SK-N-SH (cell line): Measurements from ENCODE around the gene VAMP2. TPM values are rescaled to one million over a fixed set of nuclear protein-coding genes. Genes with fewer than 3 reads are reported as not detected.
A peak's percentile ranks its signal among the peaks of the same experiment; 100 is the strongest.

ENCODE experiments used
- CTCF ChIA-PET: fragments of 300-600, 350-600 bp; formaldehyde crosslinking; extraction: SDS; loops from one replicate; lab custom pipeline; 2021; lab: Yijun Ruan, JAX
- POLR2A ChIA-PET: fragments of 350-600 bp; sonication (Branson Sonifier 250); formaldehyde crosslinking; extraction: SDS; loops from one replicate; lab custom pipeline; 2020; ENCODE audit warnings: antibody characterized with exemption, inconsistent platforms; lab: Yijun Ruan, JAX
- DNase-seq: peaks from one replicate; pipeline ENCODE4 v3.0.0; 2012
- H2AFZ ChIP-seq: fragments of 200-600 bp; sonication (generic); 2 replicates; pipeline ENCODE4 v1.8.1; 2016; ENCODE audit warnings: antibody characterized with exemption, mild to moderate bottlenecking, low read depth
- H3F3A ChIP-seq: fragments of 200-600 bp; sonication (generic); replicated peaks from 2 replicates; pipeline ENCODE3; 2016; ENCODE audit warnings: antibody characterized with exemption, mild to moderate bottlenecking; ENCODE audit not compliant: insufficient read depth
- H3K27ac ChIP-seq, 2 experiments: fragments of 200-500 bp in 1 of 2; fragments of 200-600 bp in 1 of 2; sonication (Bioruptor generic) in 1 of 2; sonication (generic), shearing (Covaris generic) in 1 of 2; 2 replicates each; pipeline versions ENCODE4 v1.5.1 to v1.6.1; 2014 to 2016; ENCODE audit warnings: low read depth in 2 of 2, inconsistent platforms in 1 of 2, low read length in 1 of 2, mild to moderate bottlenecking in 1 of 2, mixed read lengths in 1 of 2
- H3K27me3 ChIP-seq: fragments of 200-600 bp; sonication (generic), shearing (Covaris generic); 2 replicates; pipeline ENCODE4 v1.6.1; 2016; ENCODE audit warnings: mixed run types; ENCODE audit not compliant: insufficient read depth
- H3K36me3 ChIP-seq, 2 experiments: fragments of 200-500 bp in 1 of 2; fragments of 200-600 bp in 1 of 2; sonication (Bioruptor generic) in 1 of 2; sonication (generic) in 1 of 2; replicated peaks in 1 of 2; 2 replicates each; pipeline versions ENCODE3 to v1.5.1; 2014 to 2016; ENCODE audit warnings: low read length in 1 of 2, mild to moderate bottlenecking in 1 of 2; ENCODE audit not compliant: insufficient read depth in 2 of 2, control insufficient read depth in 1 of 2
- H3K4me1 ChIP-seq, 2 experiments: fragments of 200-500 bp in 1 of 2; fragments of 200-600 bp in 1 of 2; sonication (Bioruptor generic) in 1 of 2; sonication (generic), shearing (Covaris generic) in 1 of 2; 2 replicates each; pipeline versions ENCODE4 v1.5.1 to v1.6.1; 2014 to 2016; ENCODE audit warnings: low read depth in 1 of 2, low read length in 1 of 2, mixed run types in 1 of 2; ENCODE audit not compliant: insufficient read depth in 2 of 2, control insufficient read depth in 1 of 2
- H3K4me2 ChIP-seq: fragments of 200-600 bp; sonication (generic), shearing (Covaris generic); 2 replicates; pipeline ENCODE4 v1.6.1; 2017; ENCODE audit warnings: mixed run types
- H3K4me3 ChIP-seq, 2 experiments: fragments of 200-500 bp in 1 of 2; fragments of 200-600 bp in 1 of 2; sonication (Bioruptor generic) in 1 of 2; sonication (generic), shearing (Covaris generic) in 1 of 2; 2 replicates each; pipeline versions ENCODE4 v1.5.1 to v1.8.1; 2014 to 2016; ENCODE audit warnings: low read depth in 2 of 2, inconsistent platforms in 1 of 2, low read length in 1 of 2, mild to moderate bottlenecking in 1 of 2, mixed read lengths in 1 of 2, moderate library complexity in 1 of 2
- H3K79me2 ChIP-seq: fragments of 200-600 bp; sonication (generic); 2 replicates; pipeline ENCODE4 v1.8.1; 2017; ENCODE audit warnings: mild to moderate bottlenecking; ENCODE audit not compliant: insufficient read depth
- H3K9ac ChIP-seq: fragments of 200-600 bp; sonication (generic); 2 replicates; pipeline ENCODE4 v1.6.1; 2017; ENCODE audit warnings: mixed run types
- H3K9me2 ChIP-seq: fragments of 200-600 bp; sonication (generic); 2 replicates; pipeline ENCODE4 v1.6.1; 2017; ENCODE audit warnings: mixed run types
- H3K9me3 ChIP-seq: fragments of 200-600 bp; sonication (generic); 2 replicates; pipeline ENCODE4 v1.6.1; 2017; ENCODE audit warnings: mixed run types, mild to moderate bottlenecking, moderate library complexity
- H4K20me1 ChIP-seq: fragments of 200-600 bp; sonication (generic); 2 replicates; pipeline ENCODE4 v1.6.1; 2017; ENCODE audit warnings: mild to moderate bottlenecking, mixed run types; ENCODE audit not compliant: insufficient read depth
- CHD2 ChIP-seq: fragments of 150-350 bp; IDR thresholded peaks from 2 replicates; pipeline ENCODE4 v1.6.1; 2018; ENCODE audit warnings: low read length; ENCODE audit not compliant: partially characterized antibody
- EP300 ChIP-seq, 2 experiments: IDR thresholded peaks; 2 replicates each; pipeline versions ENCODE4 v1.4.0 to v1.6.1; 2012; ENCODE audit warnings: borderline replicate concordance in 1 of 2, low read depth in 1 of 2, low read length in 1 of 2
- FOSL2 ChIP-seq: IDR thresholded peaks from 2 replicates; pipeline ENCODE4 v1.4.0; 2012; ENCODE audit warnings: low read depth, mild to moderate bottlenecking, moderate library complexity, borderline replicate concordance
- FOXJ3 ChIP-seq: sonication (generic); formaldehyde crosslinking; IDR thresholded peaks from 2 replicates; pipeline ENCODE4 v1.5.1; 2020; ENCODE audit warnings: mild to moderate bottlenecking, missing genetic modification reagents
- GATA2 ChIP-seq: sonication (generic); formaldehyde crosslinking; IDR thresholded peaks from 2 replicates; pipeline ENCODE4 v1.5.0; 2020; ENCODE audit warnings: mild to moderate bottlenecking, missing genetic modification reagents
- JUND ChIP-seq: IDR thresholded peaks from 2 replicates; pipeline ENCODE4 v1.4.0; 2012
- MEF2A ChIP-seq: IDR thresholded peaks from 2 replicates; pipeline ENCODE4 v1.4.0; 2012; ENCODE audit warnings: low read depth, borderline replicate concordance
- MXI1 ChIP-seq: IDR thresholded peaks from 2 replicates; pipeline ENCODE4 v1.6.1; 2012; ENCODE audit warnings: mild to moderate bottlenecking, low read depth, low read length, improper control_type of control experiment
- NFIC ChIP-seq: IDR thresholded peaks from 2 replicates; pipeline ENCODE4 v1.4.0; 2012; ENCODE audit warnings: borderline replicate concordance
- NRF1 ChIP-seq: IDR thresholded peaks from 2 replicates; pipeline ENCODE4 v1.6.1; 2012; ENCODE audit warnings: low read depth, mild to moderate bottlenecking, low read length
- PBX3 ChIP-seq: IDR thresholded peaks from 2 replicates; pipeline ENCODE4; 2012
- POLR2AphosphoS5 ChIP-seq: IDR thresholded peaks from 2 replicates; pipeline ENCODE4 v1.6.1; 2012; ENCODE audit warnings: low read depth, low read length
- RAD21 ChIP-seq: IDR thresholded peaks from 2 replicates; pipeline ENCODE4 v1.6.1; 2012; ENCODE audit warnings: mild to moderate bottlenecking, low read length
- RCOR1 ChIP-seq: fragments of 150-350 bp; IDR thresholded peaks from 2 replicates; pipeline ENCODE4 v1.6.1; 2017; ENCODE audit warnings: antibody characterized with exemption, low read length
- RFX5 ChIP-seq: IDR thresholded peaks from 2 replicates; pipeline ENCODE4 v1.6.1; 2012; ENCODE audit warnings: mild to moderate bottlenecking, improper control_type of control experiment, low read length
- SIN3A ChIP-seq: IDR thresholded peaks from 2 replicates; pipeline ENCODE4 v1.6.1; 2012; ENCODE audit warnings: low read depth, mild to moderate bottlenecking, low read length, moderate library complexity, borderline replicate concordance
- SMC3 ChIP-seq: IDR thresholded peaks from 2 replicates; pipeline ENCODE4 v1.6.1; 2012; ENCODE audit warnings: low read depth, low read length, improper control_type of control experiment
- TAF1 ChIP-seq: IDR thresholded peaks from 2 replicates; pipeline ENCODE4 v1.6.1; 2012; ENCODE audit warnings: low read depth, mild to moderate bottlenecking, low read length, moderate library complexity, borderline replicate concordance
- USF2 ChIP-seq: fragments of 150-350 bp; IDR thresholded peaks from 2 replicates; pipeline ENCODE4 v1.6.1; 2017; ENCODE audit warnings: antibody characterized with exemption, low read length, low read depth, borderline replicate concordance
- YY1 ChIP-seq: IDR thresholded peaks from 2 replicates; pipeline ENCODE4 v1.4.0; 2012; ENCODE audit warnings: low read depth, mild to moderate bottlenecking
- ZBTB33 ChIP-seq: IDR thresholded peaks from 2 replicates; pipeline ENCODE4 v1.4.0; 2012; ENCODE audit warnings: low read depth, borderline replicate concordance
- WGBS: methylation state at CpG from one replicate; pipeline ENCODE4 v1.1.6; 2017; ENCODE audit warnings: low lambda C conversion rate; 5-methylcytosine and 5-hydroxymethylcytosine counted together
- polyA plus RNA-seq, 3 experiments: library from polyadenylated mRNA; depleted of rRNA; stranded (reverse); fragments of >200 nt; gene quantifications; 2 replicates each; pipeline ENCODE4 v1.2.3, GENCODE V29; 2012

Gene VAMP2
- polyA plus RNA-seq, 1 of the 3 experiments (the other 2 are of a cell fraction) = 42.0 TPM

- no peak for DNase-seq
These were observed 48.2 kb upstream of the VAMP2 start for GRCh38 chr17:8210761-8211458.

GRCh38 chr17:8209907-8210760 is 47.4 kb upstream of the VAMP2 start, which contains the start of gene AURKB:
TSS of gene AURKB (minus strand) at chr17:8210575. CDS start at chr17:8210224, 351 bp downstream.
- WGBS = 2% methylated on average over 41 of the region's 46 CpGs
- DNase-seq = peak; percentile 94
- TF ChIP-seq SMC3 (no peak), NFIC (no peak), RAD21 (no peak), RCOR1 (no peak), ZBTB33 (no peak), POLR2AphosphoS5 (peak; percentile 86), JUND (no peak), NRF1 (no peak), EP300 (IDR thresholded peaks at IDR 0.05; ENCODE audit: borderline replicate concordance in 1 of 2, low read depth in 1 of 2, low read length in 1 of 2) (no peak), RFX5 (peak; percentile 85), MXI1 (peak; percentile 100), GATA2 (CRISPR knock-in tag) (no peak), TAF1 (peak; percentile 85; the same call in 1 of the 2 replicates), PBX3 (no peak), FOSL2 (no peak), MEF2A (no peak), FOXJ3 (CRISPR knock-in tag) (no peak), USF2 (no peak), CHD2 (no peak)

More at GRCh38 chr17:8210761-8211458, 48.2 kb upstream of the VAMP2 start:
- Histone ChIP-seq H3K4me1 (peaks cover 0 to 9% of the 10 kb centered on the region in 2 experiments; a peak in 1 of 4 replicates), H3K4me2 (peak overlapping the region; percentile 94), H4K20me1 (peaks cover under 1% of the 10 kb centered on the region; the same call in 1 of the 2 replicates), H3K9me3 (no peaks in the 10 kb centered on the region), H2AFZ (peak overlapping the region; percentile 99), H3K9ac (peak overlapping the region; percentile 85), H3K79me2 (peaks cover 43% of the 10 kb centered on the region), H3K36me3 (peaks cover 0 to 1% of the 10 kb centered on the region in 2 experiments), H3K27me3 (no peaks in the 10 kb centered on the region), H3F3A (peaks cover 28% of the 10 kb centered on the region), H3K9me2 (no peaks in the 10 kb centered on the region), H3K27ac (peak overlapping the region; percentile 54 to 84; a peak in 3 of 4 replicates), H3K4me3 (peak overlapping the region; percentile 61 to 85)
- CTCF ChIA-PET = interaction anchor here (0.8 to 1.9 kb wide), 5 partner anchors 11 to 94 kb away, joined by 3 to 7 read pairs (median 3); no protein-coding TSS in a partner anchor
- WGBS = 24% methylated on average over 22 of the region's 22 CpGs
- POLR2A ChIA-PET = interaction anchor here (0.6 to 4.6 kb wide), 8 partner anchors 8 to 90 kb away, joined by 3 to 22 read pairs (median 5); partner anchors contain the start of genes BORCS6 and CTC1
- TF ChIP-seq SIN3A (no peak), YY1 (0 out of 2 replicates have a peak, but pooled peaks have one; percentile 14)

More at GRCh38 chr17:8209907-8210760, 47.4 kb upstream of the VAMP2 start, which contains the start of gene AURKB:
- Histone ChIP-seq H3K4me1 (peaks cover 0 to 9% of the 10 kb centered on the region in 2 experiments; a peak in 1 of 4 replicates), H2AFZ (peak within 1 kb of the TSS; percentile 99), H3K9me3 (no peaks in the 10 kb centered on the region), H3K9me2 (no peaks in the 10 kb centered on the region), H3K27me3 (no peaks in the 10 kb centered on the region), H3K9ac (peak within 1 kb of the TSS; percentile 85), H3K27ac (peak within 1 kb of the TSS; percentile 54 to 84), H3K36me3 (peaks cover 0 to 6% of the 10 kb centered on the region in 2 experiments), H4K20me1 (peaks cover 4% of the 10 kb centered on the region; the same call in 1 of the 2 replicates), H3K79me2 (peaks cover 51% of the 10 kb centered on the region), H3F3A (peaks cover 36% of the 10 kb centered on the region), H3K4me3 (peak within 1 kb of the TSS; percentile 61 to 85), H3K4me2 (peak within 1 kb of the TSS; percentile 94)
- CTCF ChIA-PET = interaction anchor here (0.8 to 1.0 kb wide), 4 partner anchors 11 to 95 kb away, joined by 3 to 4 read pairs (median 3); no protein-coding TSS in a partner anchor
- POLR2A ChIA-PET = interaction anchor here (0.6 to 4.6 kb wide), 11 partner anchors 9 to 89 kb away, joined by 3 to 22 read pairs (median 3); partner anchors contain the start of genes BORCS6 and CTC1
